HG03175 (cell line): ENCODE results near the gene SLC4A2.

ENCODE experiments used
- ATAC-seq: cut with Tn5 transposase; IDR thresholded peaks from one replicate; pipeline ENCODE4 v1.9.1; 2021; ENCODE audit warnings: mild to moderate bottlenecking, moderate library complexity; ENCODE audit not compliant: unreplicated experiment

The SLC4A2 gene

DNA sequence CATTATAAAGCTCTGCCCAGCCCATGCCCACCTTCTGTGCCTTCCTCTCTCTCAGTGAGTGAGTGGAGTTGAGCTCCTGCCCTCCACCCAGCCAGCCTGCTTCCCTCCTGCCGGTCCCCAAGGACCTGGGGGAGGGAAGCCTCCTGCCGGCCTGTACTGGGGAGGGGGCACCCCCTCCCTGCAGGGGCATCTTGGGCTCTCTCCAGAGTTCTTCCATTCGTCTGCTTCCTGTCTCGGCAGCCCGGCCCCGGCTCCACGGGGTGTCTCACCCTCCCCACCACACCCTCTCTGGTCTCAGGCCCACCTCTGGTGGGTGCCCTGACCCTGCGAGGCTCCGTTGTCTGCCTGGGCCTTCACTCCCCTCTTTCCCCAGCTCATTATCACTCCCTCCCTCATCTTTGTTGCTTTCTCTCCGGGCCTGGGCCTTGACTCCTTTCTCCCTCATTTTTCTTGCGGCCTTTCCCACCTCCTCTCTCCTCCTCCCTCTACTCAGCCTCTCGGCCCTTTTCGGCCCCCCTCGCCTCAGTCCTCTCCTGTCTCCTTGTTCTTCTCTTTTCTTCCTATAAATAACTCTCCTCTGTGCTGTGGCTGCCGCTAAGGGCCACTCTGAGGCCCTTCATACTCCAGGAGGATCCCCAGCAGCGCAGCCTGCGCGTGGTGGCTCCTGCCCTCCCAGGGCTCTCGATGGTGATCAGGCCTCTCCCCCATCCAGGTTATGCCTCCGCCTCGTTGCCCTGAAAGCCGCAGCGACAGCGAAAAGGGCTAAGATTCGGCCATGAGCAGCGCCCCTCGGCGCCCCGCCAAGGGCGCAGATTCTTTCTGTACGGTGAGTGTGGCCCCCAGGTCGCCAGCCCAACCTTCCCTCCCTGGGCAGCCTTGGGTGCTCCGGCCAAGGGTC lies 2.1 kb downstream of the SLC4A2 start:
- no peak for ATAC-seq

DNA sequence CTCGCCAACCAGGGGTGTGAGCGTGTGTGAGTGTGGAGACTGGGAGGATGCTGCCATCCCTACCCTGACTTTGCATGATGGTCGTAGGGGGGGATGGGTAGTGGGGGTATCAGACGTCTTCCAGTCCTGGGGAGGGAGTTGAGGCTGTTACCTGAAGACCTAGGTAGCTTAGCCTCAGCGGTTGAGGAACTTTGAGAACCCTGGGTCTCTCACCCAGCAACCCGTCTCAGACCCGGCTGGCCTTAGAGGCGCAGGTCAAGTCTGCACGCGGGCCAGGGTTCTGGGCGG lies 2.7 kb downstream of the SLC4A2 start:
- no peak for ATAC-seq

DNA sequence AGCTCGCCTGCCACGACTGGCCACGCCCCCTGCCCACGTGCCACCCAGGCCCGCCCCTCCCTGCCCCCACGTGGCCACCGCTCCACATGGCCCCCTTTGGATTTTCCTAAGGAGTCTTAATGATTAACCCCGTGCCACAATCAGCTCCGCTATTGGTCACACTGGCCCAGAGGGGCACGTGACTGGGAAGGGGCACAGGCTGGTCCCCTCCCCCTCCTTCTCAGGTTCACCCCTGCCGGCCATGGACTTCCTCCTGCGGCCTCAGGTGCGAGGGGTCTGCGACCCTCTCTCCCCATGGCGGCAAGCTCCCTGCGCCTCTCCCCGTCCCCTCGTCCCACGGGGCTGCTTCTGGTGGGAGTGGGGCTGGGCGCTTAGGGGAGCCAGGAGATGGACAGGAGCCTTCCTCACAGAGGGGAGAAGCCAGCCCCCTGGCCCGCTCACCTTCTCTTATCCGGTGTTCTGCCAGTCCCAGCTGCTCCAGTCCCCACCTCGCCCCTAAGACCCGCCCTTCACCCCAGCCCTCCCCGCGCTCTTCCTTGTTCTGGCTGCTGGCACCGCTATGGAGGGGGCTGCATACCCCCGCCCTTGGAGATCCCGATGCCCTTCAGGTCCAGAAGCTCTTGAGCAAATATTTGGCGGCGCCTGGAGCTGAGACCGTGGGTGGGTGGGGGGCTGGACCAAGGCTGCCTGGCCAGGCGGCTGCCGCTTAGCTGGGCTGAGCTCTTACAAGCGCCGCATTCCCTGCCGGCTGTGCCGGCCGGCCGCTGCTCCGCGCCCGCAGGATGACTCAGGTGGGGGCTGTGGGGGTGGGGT lies 3.2 kb downstream of the SLC4A2 start:
- ATAC-seq, result no peak

DNA sequence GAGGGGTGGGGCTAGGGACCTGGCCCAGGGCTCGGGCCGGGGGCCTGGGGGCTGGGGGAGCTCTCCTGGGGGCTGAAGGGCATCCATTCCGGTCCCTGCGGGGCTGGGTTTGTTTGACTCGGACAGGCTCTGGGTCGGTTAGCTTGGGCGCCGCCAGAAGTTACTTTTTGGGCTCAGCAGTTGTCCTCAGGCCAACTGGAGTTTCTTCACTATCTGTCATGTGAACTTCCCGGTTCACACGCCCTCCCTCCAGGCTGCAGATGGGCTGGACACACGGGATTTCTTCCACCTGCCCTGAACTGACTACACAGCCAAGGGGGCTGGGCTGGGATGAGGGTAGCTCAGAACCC lies 3.8 kb downstream of the SLC4A2 start:
- no peak for ATAC-seq

DNA sequence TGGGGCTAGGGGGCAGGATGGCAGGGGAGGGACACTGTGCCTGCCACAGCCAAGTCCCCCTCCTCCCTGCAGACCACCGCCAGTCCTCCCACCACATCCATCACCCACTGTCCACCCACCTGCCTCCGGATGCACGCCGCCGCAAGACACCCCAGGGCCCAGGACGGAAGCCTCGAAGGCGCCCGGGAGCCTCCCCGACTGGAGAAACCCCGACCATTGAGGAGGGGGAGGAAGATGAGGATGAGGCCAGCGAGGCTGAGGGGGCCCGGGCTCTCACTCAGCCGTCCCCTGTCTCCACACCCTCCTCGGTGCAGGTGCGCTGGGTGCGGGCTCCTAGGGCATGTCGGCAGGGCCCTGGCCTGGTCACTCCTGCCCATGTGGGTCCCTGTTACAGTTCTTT lies 5.1 kb downstream of the SLC4A2 start:
- no peak for ATAC-seq

DNA sequence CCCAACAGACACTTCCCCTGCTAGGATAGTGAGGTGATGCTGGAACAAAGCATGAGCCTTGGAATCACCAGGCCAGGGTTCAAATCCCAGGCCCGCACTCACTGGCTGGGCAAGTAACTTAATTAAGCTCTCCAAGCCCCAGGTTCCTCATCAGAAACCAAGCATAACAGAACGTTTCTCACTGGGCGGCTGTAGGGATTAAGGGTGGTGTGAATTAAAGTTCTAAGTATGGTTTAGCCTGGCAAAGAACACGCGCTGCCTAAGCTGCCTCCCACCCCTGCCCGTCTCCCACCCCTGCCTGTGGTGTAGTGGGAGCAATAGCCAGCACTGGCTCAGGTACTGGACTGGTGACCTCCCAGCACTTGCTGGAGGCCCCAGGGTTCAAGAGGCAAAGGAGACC lies 5.6 kb downstream of the SLC4A2 start:
- no peak for ATAC-seq

DNA sequence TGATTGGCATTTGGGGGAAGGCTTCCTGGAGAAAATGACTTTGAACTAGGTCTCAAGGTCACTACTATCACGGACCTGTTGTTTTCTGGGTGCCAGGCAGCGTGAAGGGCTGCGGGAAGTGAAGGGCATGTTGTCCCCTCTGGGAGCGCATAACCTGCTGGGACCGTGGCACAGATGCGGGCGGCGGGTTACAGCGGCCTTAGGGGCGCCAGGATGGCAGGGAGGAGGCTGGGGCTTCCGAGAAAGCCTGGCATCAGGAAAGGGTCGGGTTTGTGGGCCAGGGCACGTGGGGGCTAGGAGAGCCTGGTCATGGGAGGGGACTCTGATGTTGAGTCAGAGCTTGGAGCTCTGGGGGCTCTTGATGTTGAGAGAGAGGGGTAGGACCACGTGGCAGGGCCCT lies 6.1 kb downstream of the SLC4A2 start:
- ATAC-seq, result no peak

DNA sequence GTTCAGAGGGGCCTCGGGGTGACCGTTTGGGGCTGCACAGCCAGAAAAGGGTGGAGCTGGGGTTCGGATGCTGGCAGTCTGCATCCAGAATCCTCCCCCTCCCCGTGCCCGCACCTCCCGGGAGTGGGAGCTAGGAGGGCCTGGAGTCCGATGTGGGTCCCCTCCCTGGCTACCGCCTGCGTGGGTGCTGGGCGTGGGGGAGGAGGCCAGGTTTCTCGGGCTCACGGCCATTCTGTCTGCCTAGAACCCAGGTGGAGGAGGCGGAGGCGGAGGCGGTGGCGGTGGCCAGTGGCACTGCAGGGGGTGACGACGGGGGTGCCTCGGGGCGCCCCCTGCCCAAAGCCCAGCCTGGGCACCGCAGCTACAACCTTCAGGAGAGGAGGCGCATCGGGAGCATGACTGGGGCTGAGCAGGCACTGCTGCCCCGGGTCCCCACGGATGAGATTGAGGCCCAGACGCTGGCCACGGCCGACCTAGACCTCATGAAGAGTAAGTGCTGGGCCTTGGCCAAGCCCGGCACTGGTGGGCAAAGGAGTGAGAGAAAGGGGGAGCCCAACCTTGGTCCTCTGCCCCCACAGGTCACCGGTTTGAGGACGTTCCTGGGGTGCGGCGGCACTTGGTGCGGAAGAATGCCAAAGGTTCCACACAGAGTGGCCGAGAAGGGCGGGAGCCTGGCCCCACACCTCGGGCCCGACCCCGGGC lies 7.0 kb downstream of the SLC4A2 start:
- no peak for ATAC-seq

DNA sequence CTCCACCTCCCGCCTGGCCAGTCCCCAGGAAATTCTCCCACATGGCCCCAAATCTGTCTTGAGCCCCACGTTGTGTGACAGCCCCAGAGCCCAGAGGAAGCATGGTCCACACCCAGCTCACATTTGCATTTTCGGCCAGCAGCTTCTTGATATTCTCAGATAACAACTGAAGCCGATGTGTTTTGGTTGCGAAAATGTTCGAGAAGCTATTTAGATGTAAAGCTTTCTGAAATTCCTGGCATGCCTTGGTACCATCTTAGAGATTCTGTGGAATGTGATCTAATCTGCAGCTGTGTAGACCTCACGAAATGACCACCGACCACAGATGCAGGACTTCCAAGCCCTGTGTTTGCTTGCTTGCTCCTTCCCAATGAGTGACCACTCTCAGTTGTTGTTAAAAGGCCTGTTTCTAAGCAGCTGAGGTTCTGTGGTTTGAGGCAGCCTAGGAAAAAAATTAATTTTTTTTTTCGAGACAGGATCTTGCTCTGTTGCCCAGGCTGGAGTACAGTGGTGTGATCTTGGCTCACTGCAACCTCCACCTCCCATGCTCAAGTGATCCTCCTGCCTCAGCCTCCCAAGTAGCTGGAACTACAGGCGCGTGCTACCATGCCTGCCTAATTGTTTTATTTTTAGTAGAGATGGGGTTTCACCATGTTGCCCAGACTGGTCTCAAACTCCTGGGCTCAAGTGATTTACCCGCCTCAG lies 8.8 kb downstream of the SLC4A2 start:
- ATAC-seq, result no peak

DNA sequence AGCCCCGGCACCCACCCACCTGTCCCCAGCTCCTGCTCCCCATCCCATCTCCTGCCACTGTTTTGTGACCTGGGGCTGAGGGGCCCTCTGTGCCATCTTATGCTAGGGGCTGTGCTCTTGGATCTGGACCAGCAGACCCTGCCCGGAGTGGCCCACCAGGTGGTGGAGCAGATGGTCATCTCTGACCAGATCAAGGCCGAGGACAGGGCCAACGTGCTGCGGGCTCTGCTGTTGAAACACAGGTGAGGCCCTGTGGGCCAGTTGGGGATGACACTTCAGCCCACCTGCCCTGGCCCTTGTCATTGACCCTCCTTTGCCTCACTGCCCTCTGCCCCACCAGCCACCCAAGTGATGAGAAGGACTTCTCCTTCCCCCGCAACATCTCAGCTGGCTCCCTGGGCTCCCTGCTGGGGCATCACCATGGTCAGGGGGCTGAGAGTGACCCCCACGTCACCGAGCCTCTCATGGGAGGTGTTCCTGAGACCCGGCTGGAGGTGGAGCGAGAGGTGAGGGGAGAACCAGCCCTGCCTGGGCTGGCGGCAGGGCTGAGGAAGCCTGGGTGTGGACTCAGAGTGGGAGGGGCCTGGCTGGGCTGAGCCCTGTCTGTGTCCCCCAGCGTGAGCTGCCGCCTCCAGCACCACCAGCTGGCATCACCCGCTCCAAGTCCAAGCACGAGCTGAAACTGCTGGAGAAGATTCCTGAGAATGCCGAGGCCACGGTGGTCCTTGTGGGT lies 10.6 kb downstream of the SLC4A2 start:
- no peak for ATAC-seq

DNA sequence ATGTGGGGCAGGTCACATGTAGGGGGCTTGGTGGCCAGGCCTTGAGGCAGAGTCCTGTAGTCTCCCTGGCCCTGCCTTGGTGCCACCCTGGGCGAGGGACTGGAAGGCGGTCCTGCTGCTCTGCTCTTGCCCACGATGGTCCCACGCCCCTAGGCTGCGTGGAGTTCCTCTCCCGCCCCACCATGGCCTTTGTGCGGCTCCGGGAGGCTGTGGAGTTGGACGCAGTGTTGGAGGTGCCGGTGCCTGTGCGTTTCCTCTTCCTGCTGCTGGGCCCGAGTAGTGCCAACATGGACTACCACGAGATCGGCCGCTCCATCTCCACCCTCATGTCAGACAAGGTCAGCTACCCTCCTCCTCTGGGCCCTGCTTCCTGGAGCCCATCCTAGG lies 11.2 kb downstream of the SLC4A2 start:
- ATAC-seq, result no peak

DNA sequence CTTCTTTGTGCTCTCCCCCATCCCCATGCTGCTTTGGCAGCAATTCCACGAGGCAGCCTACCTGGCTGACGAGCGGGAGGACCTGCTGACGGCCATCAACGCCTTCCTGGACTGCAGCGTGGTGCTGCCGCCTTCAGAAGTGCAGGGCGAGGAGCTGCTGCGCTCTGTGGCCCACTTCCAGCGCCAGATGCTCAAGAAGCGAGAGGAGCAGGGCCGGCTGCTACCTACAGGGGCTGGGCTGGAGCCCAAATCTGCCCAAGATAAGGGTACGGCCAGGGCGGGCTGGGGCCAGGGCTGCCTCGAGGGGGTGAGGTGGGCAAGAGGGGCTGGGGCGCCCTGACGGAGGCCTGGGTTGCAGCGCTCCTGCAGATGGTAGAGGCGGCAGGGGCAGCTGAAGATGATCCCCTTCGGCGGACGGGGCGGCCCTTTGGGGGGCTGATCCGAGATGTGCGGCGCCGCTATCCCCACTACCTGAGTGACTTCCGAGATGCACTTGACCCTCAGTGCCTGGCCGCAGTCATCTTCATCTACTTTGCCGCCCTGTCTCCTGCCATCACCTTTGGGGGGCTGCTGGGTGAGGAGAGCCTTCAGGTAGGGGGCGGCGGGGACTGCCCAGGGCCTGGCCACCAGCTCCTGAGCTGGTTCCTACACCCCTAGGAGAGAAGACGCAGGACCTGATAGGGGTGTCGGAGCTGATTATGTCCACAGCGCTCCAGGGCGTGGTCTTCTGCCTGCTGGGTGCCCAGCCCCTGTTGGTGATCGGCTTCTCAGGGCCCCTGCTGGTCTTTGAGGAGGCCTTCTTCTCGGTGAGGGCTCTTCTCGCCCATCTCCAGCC lies 11.9 kb downstream of the SLC4A2 start:
- no peak for ATAC-seq

DNA sequence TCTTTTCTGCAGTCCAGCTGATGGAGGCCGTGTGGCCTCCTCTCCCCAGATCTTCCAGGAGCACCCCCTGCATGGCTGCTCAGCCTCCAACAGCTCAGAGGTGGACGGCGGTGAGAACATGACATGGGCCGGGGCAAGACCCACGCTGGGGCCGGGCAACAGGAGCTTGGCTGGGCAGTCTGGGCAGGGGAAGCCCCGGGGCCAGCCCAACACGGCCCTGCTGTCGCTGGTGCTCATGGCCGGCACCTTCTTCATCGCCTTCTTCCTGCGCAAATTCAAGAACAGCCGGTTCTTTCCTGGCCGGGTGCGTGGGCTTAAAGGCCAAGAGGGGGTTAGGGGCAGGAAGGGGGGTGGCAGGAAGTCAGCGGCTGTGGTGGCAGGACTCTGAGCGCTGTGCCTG lies 14.6 kb downstream of the SLC4A2 start:
- no peak for ATAC-seq

DNA sequence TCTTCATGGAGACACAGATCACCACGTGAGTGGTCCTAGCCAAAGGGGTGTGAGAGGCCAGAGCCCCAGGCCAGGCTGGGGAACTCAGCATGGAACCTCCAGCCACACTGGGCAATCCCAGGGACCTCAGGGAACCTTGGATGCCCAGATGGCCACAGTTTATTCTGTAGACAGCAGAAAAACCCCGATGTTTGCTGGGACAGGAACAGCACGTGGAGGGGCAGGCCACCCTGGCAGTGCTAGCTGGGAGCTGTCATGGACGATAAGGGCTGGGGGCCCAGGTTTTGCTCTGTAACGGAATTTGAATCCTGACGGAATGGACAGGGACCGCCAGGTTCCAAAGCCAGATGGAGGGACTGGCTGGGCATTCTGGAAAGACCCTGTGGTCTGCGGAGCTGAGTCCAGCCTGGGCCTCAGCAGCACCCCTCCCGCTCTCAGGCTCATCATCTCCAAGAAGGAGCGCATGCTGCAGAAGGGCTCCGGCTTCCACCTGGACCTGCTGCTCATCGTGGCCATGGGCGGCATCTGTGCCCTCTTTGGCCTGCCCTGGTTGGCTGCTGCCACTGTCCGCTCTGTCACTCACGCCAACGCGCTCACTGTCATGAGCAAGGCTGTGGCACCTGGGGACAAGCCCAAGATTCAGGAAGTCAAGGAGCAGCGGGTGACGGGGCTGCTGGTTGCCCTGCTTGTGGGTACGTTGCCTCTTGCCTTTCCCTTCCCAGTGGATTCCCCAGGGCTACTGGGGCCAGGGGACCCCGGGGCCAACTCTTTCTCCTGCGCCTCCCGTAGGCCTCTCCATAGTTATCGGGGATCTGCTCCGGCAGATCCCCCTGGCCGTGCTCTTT lies 15.7 kb downstream of the SLC4A2 start:
- no peak for ATAC-seq

DNA sequence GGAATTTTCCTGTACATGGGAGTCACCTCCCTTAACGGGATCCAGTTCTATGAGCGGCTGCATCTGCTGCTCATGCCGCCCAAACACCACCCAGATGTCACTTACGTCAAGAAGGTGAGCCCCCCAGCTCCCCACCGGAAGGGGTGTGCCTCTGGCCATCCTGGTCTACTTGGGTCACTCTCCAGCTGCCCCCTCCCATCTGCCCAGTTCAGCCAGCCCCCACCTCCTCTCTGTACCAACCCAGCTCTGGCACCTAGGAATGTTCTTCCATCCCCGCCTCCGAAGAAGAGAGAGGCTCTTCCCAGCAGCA lies 16.2 kb downstream of the SLC4A2 start:
- no peak for ATAC-seq

DNA sequence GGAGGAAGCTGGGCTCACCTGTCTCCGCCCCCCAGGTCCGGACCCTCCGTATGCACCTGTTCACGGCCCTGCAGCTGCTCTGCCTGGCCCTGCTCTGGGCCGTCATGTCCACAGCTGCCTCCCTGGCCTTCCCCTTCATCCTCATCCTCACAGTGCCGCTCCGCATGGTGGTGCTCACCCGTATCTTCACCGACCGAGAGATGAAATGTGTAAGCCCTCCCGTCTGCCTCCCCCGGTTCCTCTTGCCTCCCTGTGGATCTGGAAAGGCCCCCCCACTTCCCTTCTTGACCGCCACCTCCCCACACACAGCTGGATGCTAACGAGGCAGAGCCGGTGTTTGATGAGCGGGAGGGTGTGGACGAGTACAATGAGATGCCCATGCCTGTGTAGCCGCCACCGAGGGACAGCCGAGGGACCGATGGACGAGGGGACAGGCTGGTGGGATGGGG lies 16.6 kb downstream of the SLC4A2 start:
- no peak for ATAC-seq

DNA sequence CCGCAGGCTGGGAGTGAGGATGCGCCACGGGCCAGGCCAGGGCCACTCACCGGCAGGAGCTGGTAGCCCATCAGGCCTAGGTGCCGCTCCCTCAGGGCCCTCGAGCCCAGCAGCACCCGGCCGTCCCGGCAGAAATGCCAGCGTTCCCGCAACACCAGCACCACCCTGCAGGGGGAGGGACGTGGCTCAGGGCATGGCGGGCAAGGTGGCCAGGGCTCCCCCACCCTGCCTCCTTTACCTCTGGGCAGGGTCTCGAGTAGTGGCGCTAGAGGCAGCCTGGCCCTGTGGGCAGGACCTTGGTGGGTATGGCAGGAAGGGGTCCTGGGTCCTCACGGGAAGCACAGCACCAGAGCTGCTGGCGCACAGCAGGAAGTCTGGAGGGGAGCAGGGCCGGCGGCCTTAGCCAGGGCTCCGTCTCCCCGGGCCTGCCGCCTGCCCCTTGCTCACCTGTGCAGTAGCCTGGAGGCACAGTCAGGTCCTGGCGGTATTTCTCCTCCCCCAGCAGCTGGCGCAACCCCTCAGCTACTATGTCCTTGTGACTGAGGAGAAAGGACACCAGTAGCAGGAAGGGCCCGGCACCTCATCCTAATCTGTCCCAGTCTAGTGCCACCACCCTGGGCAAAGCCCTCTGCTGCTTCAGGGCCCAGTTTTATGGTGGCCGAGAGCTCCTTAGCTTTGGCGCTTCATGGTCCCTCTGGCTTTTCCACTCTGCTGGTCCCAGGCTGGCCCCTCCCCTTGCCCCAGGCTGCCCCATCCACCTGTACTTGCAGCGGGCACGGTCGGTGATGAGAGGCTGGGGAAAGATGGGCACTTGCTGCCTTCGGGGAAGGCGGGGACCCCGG lies 17.7 kb downstream of the SLC4A2 start:
- ATAC-seq, result no peak

DNA sequence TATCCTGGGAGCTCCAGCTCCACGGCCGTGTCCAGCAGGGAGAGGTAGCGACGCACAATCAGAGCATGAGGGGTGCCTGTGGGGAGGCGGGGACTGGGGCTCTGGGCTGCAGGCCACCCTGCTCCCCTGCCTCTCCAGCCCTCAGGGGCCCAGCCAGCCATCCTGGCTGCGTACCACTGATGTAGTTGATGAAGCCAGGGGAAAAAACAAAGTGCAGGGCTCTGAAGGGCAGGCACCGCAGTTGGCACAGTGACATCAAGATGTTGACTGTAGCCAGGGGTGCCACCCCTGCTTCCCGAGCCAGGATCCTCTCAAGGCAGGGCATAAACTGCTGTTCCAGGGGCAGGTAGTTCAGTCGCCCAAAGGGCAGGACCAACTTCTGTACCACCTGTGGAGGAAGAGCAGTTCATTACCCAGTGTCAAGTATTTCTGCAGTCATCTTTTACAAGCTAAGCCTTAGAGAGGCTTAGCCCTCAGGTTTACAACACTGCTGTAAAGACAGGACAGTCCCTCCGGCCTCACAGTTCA lies 18.4 kb downstream of the SLC4A2 start:
- ATAC-seq, result no peak
